T-helper 17 cell (primary cell): Measurements from ENCODE around the gene RASGRP2. TPM values are rescaled to one million over a fixed set of nuclear protein-coding genes. Genes with fewer than 3 reads are reported as not detected.

Experiments
- total RNA-seq, 4 donors: library from RNA in 2 of 4; stranded (reverse) in 2 of 4; gene quantifications; one replicate each; pipeline ENCODE4 v1.2.3 and lab custom pipeline; 2022 to 2026

Gene RASGRP2
- total RNA-seq, 2 donors from 2014 or later: 464 to 502 TPM

Other genes with a start within 250 kb of the RASGRP2 start
- gene SLC22A11, start 188.2 kb downstream of the RASGRP2 start, total RNA-seq: not detected
- not detected for gene SLC22A12, start 152.9 kb downstream of the RASGRP2 start, total RNA-seq
- under 1 TPM; 0.21 to 0.32 TPM for gene NRXN2, start 20.9 kb downstream of the RASGRP2 start, total RNA-seq
- 10 to 100 TPM; 11.8 to 27.1 TPM for gene PYGM, start 15.8 kb upstream of the RASGRP2 start, total RNA-seq
- 1,000 to 10,000 TPM; 1,476 to 1,622 TPM for gene SF1, start 34.4 kb upstream of the RASGRP2 start, total RNA-seq
- gene MAP4K2, start 59.1 kb upstream of the RASGRP2 start, total RNA-seq: 10 to 100 TPM; 97.8 to 99.2 TPM
- 10 to 100 TPM; 25.8 to 27.0 TPM for gene MEN1, start 66.4 kb upstream of the RASGRP2 start, total RNA-seq
- gene CDC42BPG, start 100.5 kb upstream of the RASGRP2 start, total RNA-seq: 1 to 10 TPM; 4.0 to 7.7 TPM
- gene EHD1, start 134.5 kb upstream of the RASGRP2 start, total RNA-seq: 100 to 1,000 TPM; 184 to 212 TPM
- gene ATG2A, start 173.1 kb upstream of the RASGRP2 start, total RNA-seq: 100 to 1,000 TPM; 161 to 226 TPM
- gene PPP2R5B, start 180.5 kb upstream of the RASGRP2 start, total RNA-seq: 10 to 100 TPM; 21.5 to 25.3 TPM
- gene GPHA2, start 191.8 kb upstream of the RASGRP2 start, total RNA-seq: not detected
- not detected for gene MAJIN, start 228.0 kb upstream of the RASGRP2 start, total RNA-seq